ENCODE data around the gene NAA35. TPM values are rescaled to one million over a fixed set of nuclear protein-coding genes. Genes with fewer than 3 reads are reported as not detected.

Gene NAA35
- polyA plus RNA-seq, 2 of the 4 experiments (the other 2 are of a cell fraction), result 24.9 to 42.4 TPM

GRCh38 chr9:85925493-85925892 is 15.5 kb upstream of the NAA35 start:
- CTCF ChIA-PET, result no interaction called here
- TF ChIP-seq HDAC2 (IDR thresholded peaks at IDR 0.05) (no peak), HMGXB4 (CRISPR knock-in tag; IDR thresholded peaks at IDR 0.05; ENCODE audit: borderline replicate concordance) (no peak), HOXB5 (CRISPR knock-in tag; IDR thresholded peaks at IDR 0.05) (no peak), RARB (CRISPR knock-in tag; IDR thresholded peaks at IDR 0.05) (no peak), HES2 (IDR thresholded peaks at IDR 0.05) (no peak), POLR2A (IDR thresholded peaks at IDR 0.05; ENCODE audit: low read length) (no peak), JUNB (IDR thresholded peaks at IDR 0.05) (no peak), PBX3 (IDR thresholded peaks at IDR 0.05) (no peak), ESRRA (IDR thresholded peaks at IDR 0.05; ENCODE audit: borderline replicate concordance, low read length) (no peak), JUN (IDR thresholded peaks at IDR 0.05) (no peak)
- DNase-seq (ENCODE audit: low read depth in 1 of 2, low spot score in 1 of 2) (no peak), FAIRE-seq (no peak), ATAC-seq (no peak)
- POLR2A ChIA-PET, result no interaction called here
- Histone ChIP-seq H3K27ac (no peak overlapping the region), H3K4me1 (no peaks in the 10 kb centered on the region), H3K4me3 (no peak overlapping the region), H3K9me3 (no peaks in the 10 kb centered on the region), H3K4me2 (no peak overlapping the region)
- WGBS (ENCODE audit: missing lambda C conversion rate), result 67% methylated on average over 5 of the region's 5 CpGs

- Histone ChIP-seq H3K9me3 (no peaks in the 10 kb centered on the region), H3K4me3 (no peak overlapping the region), H3K27ac (no peak overlapping the region), H3K4me1 (no peaks in the 10 kb centered on the region), H3K4me2 (no peak overlapping the region)
- ChIA-PET POLR2A (interaction anchor here (1.3 kb wide), 1 partner anchor 14 kb away, joined by 3 read pairs; the partner anchor contains the start of gene NAA35), CTCF (no interaction called here)
- FAIRE-seq (no peak), DNase-seq (ENCODE audit: low read depth in 1 of 2, low spot score in 1 of 2) (no peak), ATAC-seq (no peak)
- TF ChIP-seq CHD4 (IDR thresholded peaks at IDR 0.05; ENCODE audit: borderline replicate concordance) (no peak), EHF (CRISPR knock-in tag; IDR thresholded peaks at IDR 0.05) (no peak), MAFK (IDR thresholded peaks at IDR 0.05; ENCODE audit: partially characterized antibody) (no peak), FOXS1 (CRISPR knock-in tag; IDR thresholded peaks at IDR 0.05) (no peak), USF2 (IDR thresholded peaks at IDR 0.05) (no peak), BCL3 (IDR thresholded peaks at IDR 0.05) (no peak), FOSB (CRISPR knock-in tag; IDR thresholded peaks at IDR 0.05) (no peak), MAZ (IDR thresholded peaks at IDR 0.05; ENCODE audit: borderline replicate concordance, low read depth, low read length) (no peak), JUN (IDR thresholded peaks at IDR 0.05) (no peak), NFE2L2 (conservative IDR thresholded peaks at IDR 0.05; ENCODE audit: low read length) (no peak), TFCP2L1 (CRISPR knock-in tag; IDR thresholded peaks at IDR 0.05) (no peak), NPAS2 (CRISPR knock-in tag; IDR thresholded peaks at IDR 0.05; ENCODE audit: borderline replicate concordance) (no peak)
- WGBS (ENCODE audit: missing lambda C conversion rate), result 54% methylated on average over 2 of the region's 2 CpGs
Observed at GRCh38 chr9:85927076-85927475, 13.9 kb upstream of the NAA35 start.
